HG03558 (cell line): Measurements from ENCODE around the gene CD160.
"Not testable (repeated sequence)": the region's sequence is repeated elsewhere in the genome, so short reads cannot be mapped to it uniquely, and the experiment has no call there.

Experiments used
- ATAC-seq: cut with Tn5 transposase; IDR thresholded peaks from one replicate; pipeline ENCODE4 v1.9.1; 2021; ENCODE audit warnings: moderate number of reproducible peaks; ENCODE audit not compliant: unreplicated experiment; ENCODE audit errors: extremely low read depth

The CD160 gene

DNA sequence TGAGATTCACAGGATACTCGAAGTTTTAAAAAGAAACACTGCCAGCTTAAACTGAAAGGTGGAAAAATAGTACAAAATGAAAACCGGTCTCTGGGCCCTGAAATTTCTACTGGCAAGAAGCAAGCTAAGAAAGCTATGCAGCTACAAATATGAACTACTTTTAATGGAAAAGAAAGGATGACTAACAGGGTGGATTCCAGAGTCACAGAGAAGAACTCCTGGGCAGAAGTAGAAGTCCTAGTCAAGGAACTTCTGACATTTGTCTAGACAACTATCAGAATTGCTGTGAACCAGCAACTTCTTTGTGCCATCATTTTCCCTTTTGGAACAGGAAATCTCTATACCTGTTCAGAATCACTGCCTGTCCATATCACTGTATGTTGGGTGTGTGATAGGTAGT lies 38.1 kb downstream of the CD160 start:
- no peak for ATAC-seq

DNA sequence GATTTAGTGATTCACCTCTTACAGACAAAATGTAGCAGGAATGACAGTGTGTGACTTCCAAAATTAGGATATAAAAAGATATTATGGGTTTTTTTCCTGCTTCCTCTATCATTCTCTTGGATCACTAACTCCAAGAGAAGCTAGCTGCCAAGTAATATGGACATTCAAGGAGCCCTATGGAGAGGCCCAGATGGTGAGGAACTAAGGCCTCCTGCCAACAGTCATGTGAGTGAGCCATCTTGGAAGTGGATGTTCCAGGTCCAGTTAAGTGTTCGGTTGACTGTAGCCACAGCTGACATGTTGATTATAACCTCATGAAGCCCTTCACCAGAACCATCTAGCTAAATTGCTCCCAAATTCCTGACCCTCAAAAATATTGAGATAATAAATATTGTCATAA lies 38.8 kb downstream of the CD160 start:
- no peak for ATAC-seq

DNA sequence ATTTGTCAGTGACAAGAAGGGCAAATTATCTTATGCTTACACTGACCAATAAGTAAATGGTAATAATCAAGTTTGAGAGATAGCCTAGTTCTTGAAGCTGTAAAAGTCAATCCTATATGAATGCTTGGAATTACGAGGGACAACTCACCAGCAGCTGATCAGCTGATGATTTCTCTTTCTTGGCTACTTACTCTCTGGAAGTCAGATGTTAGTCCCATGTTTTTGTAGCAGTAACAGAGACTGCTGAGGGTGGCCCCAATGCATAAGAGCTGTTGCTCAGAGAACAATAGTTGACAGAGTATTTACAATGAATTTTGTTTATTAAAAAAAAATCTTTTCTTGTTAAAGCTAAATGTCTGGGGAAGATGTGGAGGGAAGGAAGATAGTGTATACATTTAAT lies 39.3 kb downstream of the CD160 start:
- no peak for ATAC-seq

GRCh38 chr1:145759721-145760120 lies 40.4 kb downstream of the CD160 start:
- ATAC-seq = no peak

DNA sequence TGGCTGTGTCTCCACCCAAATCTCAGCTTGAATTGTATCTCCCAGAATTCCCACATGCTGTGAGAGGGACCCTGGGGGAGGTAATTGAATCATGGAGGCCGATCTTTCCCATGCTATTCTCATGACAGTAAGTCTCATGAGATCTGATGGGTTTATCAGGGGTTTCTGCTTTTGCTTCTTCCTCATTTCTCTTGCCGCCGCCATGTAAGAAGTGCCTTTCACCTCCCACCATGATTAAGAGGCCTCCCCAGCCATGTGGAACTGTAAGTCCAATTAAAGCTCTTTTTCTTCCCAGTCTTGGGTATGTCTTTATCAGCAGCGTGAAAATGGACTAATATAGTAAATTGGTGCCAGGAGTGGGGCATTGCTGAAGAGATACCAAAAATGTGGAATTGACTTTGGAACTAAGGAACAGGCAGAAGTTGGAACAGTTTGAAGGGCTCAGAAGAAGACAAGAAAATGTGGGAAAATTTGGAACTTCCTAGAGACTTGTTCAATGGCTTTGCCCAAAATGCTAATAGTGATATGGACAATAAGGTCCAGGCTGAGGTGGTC lies 41.2 kb downstream of the CD160 start:
- ATAC-seq = not testable (repeated sequence)

GRCh38 chr1:145761498-145761897 lies 42.2 kb downstream of the CD160 start:
- not testable (repeated sequence) for ATAC-seq

DNA sequence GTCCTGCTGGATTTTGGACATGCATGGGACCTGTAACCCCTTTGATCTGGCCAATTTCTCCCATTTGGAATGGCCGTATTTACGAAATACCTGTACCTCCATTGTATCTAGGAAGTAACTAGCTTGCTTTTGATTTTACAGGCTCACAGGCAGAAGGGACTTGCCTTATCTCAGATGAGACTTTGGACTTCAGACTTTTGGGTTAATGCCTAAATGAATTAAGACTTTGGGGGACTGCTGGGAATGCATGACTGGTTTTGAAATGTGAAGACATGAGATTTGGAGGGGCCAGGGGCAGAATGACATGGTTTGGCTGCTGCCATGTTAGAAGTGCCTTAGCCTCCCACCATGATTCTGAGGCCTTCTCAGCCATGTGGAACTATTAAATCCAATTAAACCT lies 42.7 kb downstream of the CD160 start:
- not testable (repeated sequence) for ATAC-seq

- ATAC-seq = not testable (repeated sequence)
These were observed 45.1 kb downstream of the CD160 start for GRCh38 chr1:145764231-145764940.

DNA sequence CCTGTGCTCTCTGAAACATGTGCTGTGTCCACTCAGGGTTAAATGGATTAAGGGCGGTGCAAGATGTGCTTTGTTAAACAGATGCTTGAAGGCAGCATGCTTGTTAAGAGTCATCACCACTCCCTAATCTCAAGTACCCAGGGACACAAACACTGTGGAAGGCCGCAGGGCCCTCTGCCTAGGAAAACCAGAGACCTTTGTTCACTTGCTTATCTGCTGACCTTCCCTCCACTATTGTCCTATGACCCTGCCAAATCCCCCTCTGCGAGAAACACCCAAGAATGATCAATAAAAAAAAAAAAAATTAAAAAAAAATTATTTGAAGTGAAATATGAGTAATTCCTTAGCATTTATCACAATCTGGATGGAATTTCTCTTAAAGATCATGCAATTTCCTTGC lies 45.8 kb downstream of the CD160 start:
- ATAC-seq = not testable (repeated sequence)

- ATAC-seq = not testable (repeated sequence)
These were observed 46.5 kb downstream of the CD160 start for GRCh38 chr1:145765585-145766360.

DNA sequence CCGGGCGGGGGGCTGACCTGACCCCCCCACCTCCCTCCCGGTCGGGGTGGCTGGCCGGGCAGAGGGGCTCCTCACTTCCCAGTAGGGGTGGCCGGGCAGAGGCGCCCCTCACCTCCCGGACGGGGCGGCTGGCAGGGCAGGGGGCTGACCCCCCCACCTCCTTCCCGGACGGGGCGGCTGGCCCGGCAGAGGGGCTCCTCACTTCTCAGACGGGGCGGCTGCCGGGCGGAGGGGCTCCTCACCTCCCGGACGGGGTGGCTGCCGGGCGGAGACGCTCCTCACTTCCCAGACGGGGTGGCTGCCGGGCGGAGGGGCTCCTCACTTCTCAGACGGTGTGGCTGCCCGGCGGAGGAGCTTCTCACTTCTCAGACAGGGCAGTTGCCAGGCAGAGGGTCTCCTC lies 47.6 kb downstream of the CD160 start:
- ATAC-seq = not testable (repeated sequence)

DNA sequence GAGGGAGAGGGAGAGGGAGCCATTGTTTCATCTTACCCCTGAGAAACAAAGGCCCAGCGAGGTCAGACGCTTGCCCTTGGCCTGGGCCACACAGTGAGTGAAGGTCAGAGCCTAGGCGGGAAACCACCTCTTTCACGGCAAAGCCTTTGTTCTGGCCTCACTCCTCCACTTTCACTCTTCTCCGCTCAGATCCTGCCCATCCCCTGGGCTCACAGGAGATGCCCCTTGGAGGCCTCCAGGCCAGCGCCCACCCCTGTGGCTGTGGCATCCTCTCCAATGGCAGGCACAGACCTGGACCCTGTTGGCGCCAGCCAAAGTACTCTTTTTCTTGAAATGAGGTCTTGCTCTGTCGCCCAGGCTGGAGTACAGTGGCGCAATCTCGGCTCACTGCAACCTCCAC lies 48.7 kb downstream of the CD160 start:
- not testable (repeated sequence) for ATAC-seq

- ATAC-seq = no peak
These were observed 51.8 kb downstream of the CD160 start for GRCh38 chr1:145771056-145771455.

- ATAC-seq = no peak
These were observed 54.1 kb downstream of the CD160 start for GRCh38 chr1:145773423-145773822.

- no peak for ATAC-seq
These were observed 58.3 kb downstream of the CD160 start for GRCh38 chr1:145777357-145778145.

GRCh38 chr1:145778146-145778540 lies 58.8 kb downstream of the CD160 start:
- no peak for ATAC-seq

- no peak for ATAC-seq
These were observed 63.2 kb downstream of the CD160 start for GRCh38 chr1:145782272-145783099.

GRCh38 chr1:145784409-145784808 lies 65.1 kb downstream of the CD160 start:
- no peak for ATAC-seq

GRCh38 chr1:145785547-145785946 lies 66.2 kb downstream of the CD160 start:
- ATAC-seq = no peak

- no peak for ATAC-seq
These were observed 67.0 kb downstream of the CD160 start for GRCh38 chr1:145786271-145786670.
